Ishikawa (cell line): ENCODE results near the gene SIRT1.

Experiments
- CREB1 ChIP-seq: IDR thresholded peaks from 2 replicates; pipeline ENCODE4 v1.6.1; 2012; ENCODE audit warnings: low read depth
- EP300 ChIP-seq: IDR thresholded peaks from 2 replicates; pipeline ENCODE4 v1.6.1; 2012; ENCODE audit warnings: borderline replicate concordance
- TAF1 ChIP-seq: IDR thresholded peaks from 2 replicates; pipeline ENCODE4 v1.6.1; 2012; ENCODE audit warnings: low read depth, mild to moderate bottlenecking
- YY1 ChIP-seq: IDR thresholded peaks from 2 replicates; pipeline ENCODE4 v1.6.1; 2012; ENCODE audit warnings: low read depth

DNA sequence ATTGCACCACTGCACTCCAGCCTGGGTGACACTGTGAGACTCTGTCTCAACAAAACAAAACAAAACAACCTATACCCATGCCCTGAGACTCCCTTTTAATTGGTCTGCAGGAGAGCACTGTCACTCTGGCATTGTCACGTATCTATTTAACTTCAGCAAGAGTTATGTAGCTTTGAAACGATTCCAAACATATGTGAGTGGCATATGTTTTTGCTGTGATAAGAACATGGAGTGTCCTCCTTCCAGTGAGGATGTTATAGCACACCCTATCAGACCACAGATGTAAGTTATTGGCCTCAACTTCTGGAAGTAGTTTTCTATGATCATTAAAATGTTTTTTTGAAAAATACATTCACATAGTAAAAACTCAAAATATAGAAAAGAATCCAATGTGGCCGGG lies 30.9 kb upstream of the SIRT1 start:
- TF ChIP-seq YY1 (no peak), TAF1 (no peak), CREB1 (no peak), EP300 (no peak)
